Erythroblast (primary cell): ENCODE results near the gene PPP1R12B.

Experiments used
- GATA1 ChIP-seq: IDR thresholded peaks from 2 replicates; pipeline ENCODE4 v1.6.1; 2011; ENCODE audit warnings: low read depth, mild to moderate bottlenecking, control low read depth, low read length, moderate library complexity
- POLR2A ChIP-seq: IDR thresholded peaks from 2 replicates; pipeline ENCODE4 v1.6.1; 2011; ENCODE audit warnings: mild to moderate bottlenecking, low read length

- TF ChIP-seq POLR2A (no peak), GATA1 (no peak)
Observed at GRCh38 chr1:202627841-202628565, 279.5 kb downstream of the PPP1R12B start.
